OCI-LY7 (cell line): ENCODE measurements around the gene RIC1. TPM values are rescaled to one million over a fixed set of nuclear protein-coding genes. Genes with fewer than 3 reads are reported as not detected.

Experiments
- BruUV-seq: library from RNA; stranded (reverse); fragments of 400-500 nt; replicated peaks from 2 replicates; lab custom pipeline; 2021; lab: Mats Ljungman, UMichigan
- CTCF ChIA-PET: fragments of 300-600 bp; sonication (Branson Sonifier 250); formaldehyde crosslinking; loops from one replicate; lab custom pipeline; 2022; ENCODE audit warnings: antibody characterized with exemption; ENCODE audit not compliant: unreplicated experiment; lab: Charles Lee
- POLR2A ChIA-PET: fragments of 300-600 bp; sonication (Branson Sonifier 250); formaldehyde crosslinking; loops from one replicate; lab custom pipeline; 2022; ENCODE audit warnings: antibody characterized with exemption; lab: Charles Lee
- DNase-seq: peaks from one replicate; pipeline ENCODE4 v3.0.0-alpha.2; 2015; ENCODE audit warnings: low spot score
- H2AFZ ChIP-seq: fragments of 200-600 bp; sonication (generic), shearing (Covaris generic); 2 replicates; pipeline ENCODE4 v1.6.1; 2014; ENCODE audit warnings: mild to moderate bottlenecking, antibody characterized with exemption, low read length, moderate library complexity
- H3K27ac ChIP-seq: fragments of 200-600 bp; sonication (generic); 2 replicates; pipeline ENCODE4 v1.5.1; 2014; ENCODE audit warnings: mixed run types, low read depth, mild to moderate bottlenecking, moderate library complexity, low read length, inconsistent platforms; ENCODE audit not compliant: poor library complexity, severe bottlenecking
- H3K36me3 ChIP-seq: fragments of 200-600 bp; sonication (generic); 2 replicates; pipeline ENCODE4 v1.6.1; 2014; ENCODE audit warnings: mild to moderate bottlenecking, antibody characterized with exemption, low read length, moderate library complexity, mixed read lengths; ENCODE audit not compliant: insufficient read depth
- H3K4me1 ChIP-seq: fragments of 200-600 bp; sonication (generic); 2 replicates; pipeline ENCODE4 v1.5.1; 2014; ENCODE audit warnings: mild to moderate bottlenecking, low read length; ENCODE audit not compliant: insufficient read depth, poor library complexity, severe bottlenecking
- H3K4me2 ChIP-seq: fragments of 200-600 bp; sonication (generic); 2 replicates; pipeline ENCODE4 v1.6.1; 2014; ENCODE audit warnings: mild to moderate bottlenecking, low read length
- H3K4me3 ChIP-seq: fragments of 200-600 bp; sonication (generic); 2 replicates; pipeline ENCODE4 v1.5.1; 2014; ENCODE audit warnings: mild to moderate bottlenecking, low read depth, low read length; ENCODE audit not compliant: poor library complexity, severe bottlenecking
- H3K79me2 ChIP-seq: fragments of 200-600 bp; sonication (generic); 2 replicates; pipeline ENCODE4 v1.6.1; 2016; ENCODE audit warnings: low read depth, mild to moderate bottlenecking, low read length, moderate library complexity, mixed read lengths; ENCODE audit not compliant: insufficient read depth
- H3K9me2 ChIP-seq: fragments of 200-600 bp; sonication (generic); 2 replicates; pipeline ENCODE4 v1.6.1; 2016; ENCODE audit warnings: mild to moderate bottlenecking, low read length, mixed read lengths; ENCODE audit not compliant: insufficient read depth
- H3K9me3 ChIP-seq: fragments of 200-600 bp; sonication (generic); 2 replicates; pipeline ENCODE4 v1.6.1; 2014; ENCODE audit warnings: mild to moderate bottlenecking, mixed run types, low read length, mixed read lengths
- H4K20me1 ChIP-seq: fragments of 200-600 bp; sonication (generic); 2 replicates; pipeline ENCODE4 v1.6.1; 2014; ENCODE audit warnings: mild to moderate bottlenecking, antibody characterized with exemption, low read length, moderate library complexity, mixed read lengths; ENCODE audit not compliant: insufficient read depth
- CTCF ChIP-seq: fragments of 200-600 bp; sonication (generic); conservative IDR thresholded peaks from 2 replicates; pipeline ENCODE4 v1.5.1; 2014; ENCODE audit warnings: mild to moderate bottlenecking, antibody characterized with exemption, low read length, moderate library complexity, mixed read lengths
- EZH2phosphoT487 ChIP-seq: fragments of 200-600 bp; sonication (generic); IDR thresholded peaks from 2 replicates; pipeline ENCODE4 v1.6.1; 2018; ENCODE audit warnings: low read depth, borderline replicate concordance, mild to moderate bottlenecking, mixed run types, antibody characterized with exemption, low read length, moderate library complexity, mixed read lengths
- intact Hi-C: fragments of 100-400 bp; cut with micrococcal nuclease; formaldehyde crosslinking; loops from one replicate; pipeline ENCODE4 v1.10.0; 2022; ENCODE audit not compliant: unreplicated experiment
- total RNA-seq, 2 experiments: library from RNA; depleted of rRNA in 1 of 2; stranded (reverse); fragments of >200 nt in 1 of 2; shearing (Covaris generic) in 1 of 2; gene quantifications; 2 replicates each; pipeline ENCODE4 v1.2.3, GENCODE V29; 2014 to 2022

RIC1 gene
- total RNA-seq, 2 experiments from 2014 or later: 77.0 to 84.6 TPM

- Histone ChIP-seq H3K4me1 (no peaks in the 10 kb centered on the region), H4K20me1 (no peaks in the 10 kb centered on the region), H3K4me2 (no peak overlapping the region), H3K79me2 (peaks cover 77% of the 10 kb centered on the region; the same call in 1 of the 2 replicates), H3K9me3 (no peaks in the 10 kb centered on the region), H2AFZ (no peak overlapping the region), H3K4me3 (no peak overlapping the region), H3K9me2 (no peaks in the 10 kb centered on the region), H3K27ac (no peak overlapping the region), H3K36me3 (peaks cover 72% of the 10 kb centered on the region)
- no peak for TF ChIP-seq CTCF
- TF ChIP-seq EZH2phosphoT487: no peak
- intact Hi-C loops: no loop called here
- ChIA-PET CTCF (no interaction called here), POLR2A (interaction anchor here (0.6 to 1.7 kb wide), 3 partner anchors 44 to 72 kb away, joined by 3 to 5 read pairs (median 4); no protein-coding TSS in a partner anchor)
- BruUV-seq: no TSS peak
- DNase-seq: no peak
Observed at GRCh38 chr9:5695860-5696259, 67.0 kb downstream of the RIC1 start.

GRCh38 chr9:5696884-5697283, 68.0 kb downstream of the RIC1 start:
- Histone ChIP-seq H3K9me3 (no peaks in the 10 kb centered on the region), H4K20me1 (no peaks in the 10 kb centered on the region), H3K79me2 (peaks cover 71% of the 10 kb centered on the region; the same call in 1 of the 2 replicates), H3K4me3 (no peak overlapping the region), H3K4me2 (no peak overlapping the region), H3K4me1 (no peaks in the 10 kb centered on the region), H3K27ac (no peak overlapping the region), H3K9me2 (no peaks in the 10 kb centered on the region), H3K36me3 (peaks cover 73% of the 10 kb centered on the region), H2AFZ (no peak overlapping the region)
- no peak for TF ChIP-seq CTCF
- TF ChIP-seq EZH2phosphoT487: no peak
- intact Hi-C loops: no loop called here
- no TSS peak for BruUV-seq
- DNase-seq: no peak
- POLR2A ChIA-PET: interaction anchor here (0.5 to 1.7 kb wide), 3 partner anchors 8 to 1873 kb away, joined by 4 read pairs; no protein-coding TSS in a partner anchor
- CTCF ChIA-PET: no interaction called here

GRCh38 chr9:5698004-5698403, 69.1 kb downstream of the RIC1 start:
- Histone ChIP-seq H3K9me2 (no peaks in the 10 kb centered on the region), H3K36me3 (peaks cover 80% of the 10 kb centered on the region), H3K27ac (no peak overlapping the region), H4K20me1 (no peaks in the 10 kb centered on the region), H3K79me2 (peaks cover 64% of the 10 kb centered on the region; the same call in 1 of the 2 replicates), H2AFZ (no peak overlapping the region), H3K9me3 (no peaks in the 10 kb centered on the region), H3K4me1 (no peaks in the 10 kb centered on the region), H3K4me3 (no peak overlapping the region), H3K4me2 (no peak overlapping the region)
- POLR2A ChIA-PET: no interaction called here
- intact Hi-C loops: no loop called here
- CTCF ChIA-PET: no interaction called here
- TF ChIP-seq CTCF (no peak), EZH2phosphoT487 (no peak)
- no TSS peak for BruUV-seq
- no peak for DNase-seq
